ENCODE results near the gene ARTN.

ARTN gene

DNA sequence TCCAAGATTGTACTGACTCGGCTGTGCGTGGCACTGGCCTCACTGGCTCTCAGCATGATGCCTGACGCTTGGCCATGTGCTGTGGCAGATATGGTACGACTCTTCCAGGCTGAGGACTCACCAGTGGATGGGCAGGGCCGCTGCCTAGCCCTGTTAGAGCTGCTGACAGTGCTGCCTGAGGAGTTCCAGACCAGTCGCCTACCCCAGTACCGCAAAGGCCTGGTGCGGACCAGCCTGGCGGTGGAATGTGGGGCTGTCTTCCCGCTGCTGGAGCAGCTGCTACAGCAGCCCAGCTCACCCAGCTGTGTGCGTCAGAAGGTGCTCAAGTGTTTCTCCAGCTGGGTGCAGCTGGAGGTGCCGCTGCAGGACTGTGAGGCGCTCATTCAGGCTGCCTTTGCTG lies 16.1 kb downstream of the ARTN start:
- DNase-seq, result no peak

DNA sequence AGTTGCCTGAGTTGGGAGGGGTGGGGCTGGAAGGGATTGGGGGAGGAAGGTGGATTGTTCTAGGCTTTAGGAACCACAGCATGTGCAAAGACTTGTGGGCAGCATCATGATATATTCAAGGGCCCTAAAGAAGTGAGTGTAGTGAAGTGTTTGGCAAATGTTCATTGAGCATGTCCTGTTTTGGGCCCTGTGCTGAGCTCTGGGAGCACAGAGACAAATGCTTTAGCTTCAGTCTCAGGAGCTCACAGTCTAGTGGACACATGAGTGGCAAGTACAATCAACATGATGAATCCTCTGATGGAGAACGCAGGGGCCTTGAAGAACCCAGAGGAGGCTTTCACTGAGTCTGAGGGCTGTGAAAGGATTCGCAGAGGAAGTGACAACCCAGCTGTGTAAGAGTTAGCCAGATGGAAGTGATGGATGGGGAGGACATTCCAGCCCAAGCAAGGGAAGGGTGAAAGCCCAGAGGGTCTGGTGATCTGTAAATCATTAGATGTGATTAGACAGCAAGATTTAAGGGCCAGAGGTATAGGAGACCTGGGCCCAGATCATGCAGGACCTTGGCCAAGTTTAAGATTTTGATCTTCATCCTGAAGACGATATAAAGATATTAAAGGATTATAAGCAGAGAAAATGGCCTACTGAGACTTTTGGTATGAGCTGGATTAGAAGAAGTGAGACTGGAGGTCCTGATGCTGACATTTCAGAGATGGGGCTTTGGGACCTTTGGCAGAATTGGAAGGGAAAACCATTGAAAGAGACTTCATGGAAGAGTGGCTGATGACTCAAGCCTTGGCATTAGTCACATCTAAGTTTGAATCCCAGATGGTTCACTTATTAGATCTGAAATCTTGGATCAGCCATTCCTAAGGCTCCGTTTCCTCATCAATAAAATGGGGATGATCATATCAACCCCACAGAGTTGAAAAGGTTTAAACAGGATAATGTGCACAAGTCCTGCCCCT lies 17.7 kb downstream of the ARTN start:
- DNase-seq, result no peak

DNA sequence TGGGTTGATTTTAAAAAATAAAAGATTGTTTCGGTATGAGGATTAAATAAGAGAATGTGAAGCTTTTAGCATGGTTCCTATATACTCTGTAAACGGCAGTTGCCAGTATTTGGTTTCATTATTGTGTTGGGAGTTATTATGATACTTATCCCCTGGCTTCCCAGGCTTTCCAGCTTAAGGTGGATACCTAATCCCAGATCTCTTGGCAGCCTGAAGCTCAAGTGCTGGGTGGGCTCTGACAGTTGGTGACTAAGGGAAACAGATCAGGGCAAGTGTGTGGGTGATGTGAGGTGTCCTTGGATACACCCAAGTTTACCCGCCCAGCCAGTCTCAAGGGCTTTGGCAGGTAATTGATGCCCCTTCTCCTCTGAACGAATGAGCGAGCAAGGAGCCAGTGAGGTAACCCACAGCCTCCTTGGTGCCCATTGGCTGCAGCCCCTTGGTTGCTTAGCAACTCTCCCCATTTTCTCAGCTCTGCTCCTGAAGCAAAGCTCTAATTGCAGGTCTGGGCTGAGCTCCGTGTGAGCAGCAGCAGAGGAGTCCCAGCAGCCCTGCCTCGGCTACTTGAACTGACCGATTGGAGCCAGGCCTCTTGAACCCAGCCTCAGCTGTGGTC lies 19.2 kb downstream of the ARTN start:
- peak; percentile 99 for DNase-seq

DNA sequence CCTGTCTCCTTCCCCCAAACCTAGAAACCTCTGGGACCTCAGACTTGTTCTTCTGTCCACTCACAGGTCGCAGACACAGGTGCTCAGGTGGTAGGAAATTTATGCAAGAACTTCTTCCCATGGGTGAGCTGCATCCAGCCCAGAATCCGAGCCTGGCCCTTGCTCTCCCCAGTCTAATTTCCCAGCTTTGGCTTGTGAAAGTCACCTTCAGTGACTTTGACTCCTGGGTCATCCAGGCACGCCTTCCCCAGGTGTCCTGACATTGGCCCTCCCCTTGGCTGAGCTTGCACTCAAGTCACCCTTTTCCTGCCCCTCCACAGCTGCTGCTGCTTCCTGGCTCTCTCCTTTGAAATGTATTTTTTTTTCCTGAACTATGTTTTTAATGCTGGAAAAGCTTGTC lies 19.8 kb downstream of the ARTN start:
- peak; percentile 75 for DNase-seq

DNA sequence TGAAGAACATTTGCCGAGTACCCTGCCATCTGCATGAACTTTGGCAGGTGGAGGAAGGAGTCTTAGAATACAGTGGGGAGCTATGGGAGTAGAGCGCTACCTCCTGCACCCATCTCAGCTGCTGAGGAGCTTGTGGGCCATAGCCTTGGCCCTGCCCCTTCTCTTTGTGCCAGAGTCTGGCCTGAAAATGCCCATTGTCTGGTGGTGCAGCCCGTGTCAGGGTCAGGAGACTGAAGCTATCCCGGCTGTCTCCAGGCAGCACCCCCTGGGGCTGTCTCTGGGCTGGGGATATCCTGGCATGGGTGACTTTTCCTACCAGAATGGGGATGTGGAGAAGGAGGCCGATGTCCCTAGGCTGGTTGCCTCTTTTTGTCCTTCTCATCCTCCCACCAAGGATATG lies 20.4 kb downstream of the ARTN start:
- no peak for DNase-seq

DNA sequence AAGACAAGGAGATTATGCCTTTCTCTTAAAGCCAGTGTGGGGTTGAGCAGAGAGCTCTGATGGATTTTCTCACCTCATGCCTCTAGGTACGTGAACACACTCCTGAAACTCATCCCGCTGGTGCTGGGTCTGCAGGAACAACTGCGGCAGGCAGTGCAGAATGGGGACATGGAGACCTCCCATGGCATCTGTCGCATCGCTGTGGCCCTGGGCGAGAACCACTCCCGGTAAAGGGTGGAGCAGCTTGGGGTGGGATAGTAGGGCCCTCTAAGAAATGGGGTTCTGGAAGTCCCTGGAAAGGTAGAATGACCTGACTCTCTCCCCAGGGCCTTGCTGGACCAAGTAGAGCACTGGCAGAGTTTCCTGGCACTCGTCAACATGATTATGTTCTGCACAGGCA lies 22.6 kb downstream of the ARTN start:
- DNase-seq, result no peak

DNA sequence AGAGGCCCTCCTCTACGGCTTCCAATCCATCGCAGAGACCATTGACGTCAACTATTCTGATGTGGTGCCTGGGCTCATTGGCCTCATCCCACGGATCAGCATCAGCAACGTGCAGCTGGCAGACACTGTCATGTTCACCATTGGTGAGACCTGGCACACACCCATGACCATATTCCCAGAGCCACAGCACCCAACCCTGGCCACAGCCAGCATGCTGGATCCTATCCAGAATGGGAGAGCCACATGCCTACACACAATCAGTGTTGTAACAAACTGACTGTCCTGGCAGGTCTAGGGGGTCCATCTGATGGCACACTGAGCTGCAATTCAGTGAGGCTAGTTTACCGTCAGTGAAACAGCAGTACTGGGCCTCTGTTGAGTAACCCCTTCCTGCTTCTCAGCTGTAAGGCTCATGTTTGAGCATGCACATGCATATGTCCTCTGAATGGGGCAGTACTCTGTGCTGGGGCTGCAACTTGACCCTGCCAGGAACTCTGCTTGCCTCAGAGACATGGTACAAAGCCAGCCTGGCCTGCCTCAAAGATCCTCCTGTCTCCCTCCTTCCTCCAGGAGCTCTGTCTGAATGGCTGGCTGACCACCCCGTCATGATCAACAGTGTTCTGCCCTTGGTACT lies 23.9 kb downstream of the ARTN start:
- DNase-seq, result no peak

DNA sequence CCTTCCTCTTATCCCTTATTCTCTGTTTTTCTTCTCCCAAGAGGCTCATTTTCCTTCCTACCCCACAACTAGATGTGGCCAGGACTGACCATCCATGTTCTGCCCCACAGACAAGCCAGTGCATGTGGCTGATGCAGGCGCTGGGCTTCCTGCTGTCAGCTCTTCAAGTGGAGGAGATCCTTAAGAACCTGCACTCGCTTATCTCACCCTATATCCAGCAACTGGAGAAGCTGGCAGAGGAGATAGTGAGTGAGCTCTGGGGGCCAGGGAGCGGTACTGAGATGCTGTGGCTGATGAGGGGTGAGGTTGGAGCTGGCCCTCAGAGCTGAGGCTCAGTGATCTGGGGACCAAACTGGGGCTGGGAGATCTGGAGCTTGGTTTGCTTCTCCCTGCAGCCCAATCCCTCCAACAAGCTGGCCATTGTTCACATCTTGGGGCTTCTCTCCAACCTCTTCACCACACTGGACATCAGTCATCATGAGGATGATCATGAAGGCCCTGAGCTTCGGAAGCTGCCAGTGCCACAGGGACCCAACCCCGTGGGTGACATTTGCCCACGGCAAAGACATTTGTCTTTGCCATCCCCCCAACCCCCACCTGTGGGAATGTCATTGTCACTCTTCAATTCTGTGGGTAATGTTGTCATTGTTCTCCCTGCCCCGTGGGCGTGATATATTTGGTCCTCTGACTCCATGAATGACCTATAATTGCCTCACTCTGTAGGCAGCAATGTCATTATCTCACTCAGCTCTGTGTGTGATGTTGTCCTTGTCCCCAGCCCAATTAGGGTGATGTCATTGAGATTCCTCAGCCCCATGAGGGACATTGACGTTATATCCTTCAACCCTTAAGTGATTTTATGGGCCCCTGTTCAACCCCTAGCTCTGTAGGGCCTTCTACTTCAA lies 25.0 kb downstream of the ARTN start:
- DNase-seq, result no peak

DNA sequence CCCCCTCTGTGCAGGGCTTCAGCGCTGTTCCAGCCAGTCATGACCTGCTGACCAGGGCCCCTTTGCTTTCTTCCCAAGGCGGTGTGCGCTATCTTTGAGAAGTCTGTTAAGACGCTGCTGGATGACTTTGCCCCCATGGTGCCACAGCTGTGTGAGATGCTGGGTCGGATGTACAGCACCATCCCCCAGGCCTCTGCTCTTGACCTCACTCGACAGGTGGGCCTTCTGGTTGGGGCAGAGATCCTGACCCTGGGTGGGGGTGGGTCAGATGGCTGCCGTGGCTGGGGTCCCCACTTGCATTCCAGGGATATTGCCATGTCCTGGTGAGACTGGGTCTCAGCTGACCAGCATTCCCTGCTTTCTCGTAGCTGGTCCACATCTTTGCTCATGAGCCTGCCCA lies 27.2 kb downstream of the ARTN start:
- DNase-seq, result no peak

DNA sequence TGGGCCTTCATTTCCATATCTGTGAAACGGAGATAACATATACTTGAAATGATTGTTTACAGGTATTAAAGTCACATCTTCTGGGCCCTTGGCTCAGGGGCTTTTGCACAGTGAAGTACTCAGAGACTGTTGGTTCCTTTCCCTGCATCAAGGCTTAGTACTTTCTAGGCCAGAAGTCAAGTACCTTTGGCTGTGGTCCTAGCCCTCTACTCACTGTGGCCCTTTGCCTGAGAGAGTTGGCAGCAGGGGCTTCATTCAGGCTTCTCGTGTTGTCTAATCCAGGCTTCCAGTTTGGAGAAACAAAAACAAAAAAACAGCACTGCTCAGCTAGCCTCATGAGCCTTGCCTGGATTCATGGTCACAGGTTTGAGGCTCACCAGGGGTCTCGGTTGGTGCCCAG lies 28.1 kb downstream of the ARTN start:
- no peak for DNase-seq

DNA sequence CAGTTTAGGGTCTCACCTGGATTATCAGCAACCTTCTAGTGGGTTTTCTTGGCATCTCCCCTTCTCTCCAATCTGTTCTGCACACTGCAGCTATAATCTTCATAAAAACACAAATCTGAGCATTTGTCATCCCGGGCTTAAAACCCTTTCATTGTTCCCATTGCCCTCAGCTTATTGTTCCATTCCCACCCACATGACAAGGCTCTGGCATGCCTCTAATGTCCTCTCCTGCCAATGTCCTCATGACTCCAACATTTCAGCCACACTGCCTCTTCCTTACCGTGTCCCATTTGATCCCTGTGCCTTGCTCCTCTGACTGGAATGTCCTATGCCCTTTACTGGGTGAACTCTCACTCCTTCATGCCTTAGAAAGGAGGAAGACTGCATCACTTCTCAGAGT lies 28.7 kb downstream of the ARTN start:
- no peak for DNase-seq

DNA sequence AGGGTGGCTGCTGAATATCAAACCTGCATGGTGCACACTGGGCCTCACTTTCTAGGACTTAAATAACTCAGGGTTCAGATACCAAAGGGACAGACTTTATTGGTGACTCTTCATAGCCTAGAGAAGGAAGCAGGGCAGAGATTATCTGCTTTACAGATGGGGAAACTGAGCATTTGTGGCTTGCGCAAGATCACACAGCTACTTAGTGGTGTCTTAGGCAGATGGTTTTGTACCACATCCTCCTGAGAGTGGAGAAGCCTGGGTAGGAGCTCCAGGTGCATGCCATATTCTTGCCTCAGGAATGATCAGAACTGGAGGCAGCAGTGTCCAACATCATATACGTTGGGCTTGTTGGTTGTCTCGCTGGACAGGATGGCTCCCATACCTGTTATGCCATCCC lies 29.4 kb downstream of the ARTN start:
- DNase-seq, result no peak

DNA sequence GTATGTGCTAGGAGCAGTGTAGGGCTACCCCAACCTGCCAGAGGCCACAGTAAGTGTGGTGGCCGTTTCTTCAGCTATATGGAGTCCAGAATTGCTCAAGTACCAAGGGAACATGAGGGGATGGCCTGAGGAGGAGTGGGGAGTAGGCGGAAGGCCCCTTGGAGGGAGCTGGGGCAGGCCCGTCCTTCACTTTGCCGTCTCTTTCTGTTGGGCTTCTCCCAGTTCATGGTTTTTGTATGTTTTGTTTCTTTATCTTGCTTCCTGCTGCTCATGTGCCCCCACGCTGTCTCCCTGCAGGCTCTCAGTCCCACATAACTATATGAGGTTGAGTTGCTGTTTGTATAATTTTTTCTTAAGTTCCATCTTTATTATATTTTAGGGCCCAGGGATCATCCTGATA lies 30.3 kb downstream of the ARTN start:
- DNase-seq, result no peak

DNA sequence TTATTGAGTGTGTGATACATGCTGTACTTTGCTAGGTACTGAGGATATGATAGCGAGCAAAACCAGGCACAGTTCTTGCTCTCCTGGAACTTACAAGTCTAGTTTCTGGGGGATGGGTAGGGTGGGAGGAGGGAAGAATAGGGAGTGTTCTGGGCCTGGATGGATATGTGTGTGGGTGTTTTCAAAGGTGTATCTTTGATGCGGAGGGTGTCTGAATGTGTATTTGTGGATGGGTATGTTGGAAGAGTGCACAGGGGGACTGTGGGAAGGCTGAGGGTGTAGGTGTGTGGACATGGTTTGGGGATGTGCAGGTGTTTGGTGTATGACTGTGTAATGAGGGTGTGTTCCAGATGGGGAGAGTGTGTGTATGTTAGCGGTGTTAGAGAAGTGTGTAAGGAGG lies 31.7 kb downstream of the ARTN start:
- no peak for DNase-seq

DNA sequence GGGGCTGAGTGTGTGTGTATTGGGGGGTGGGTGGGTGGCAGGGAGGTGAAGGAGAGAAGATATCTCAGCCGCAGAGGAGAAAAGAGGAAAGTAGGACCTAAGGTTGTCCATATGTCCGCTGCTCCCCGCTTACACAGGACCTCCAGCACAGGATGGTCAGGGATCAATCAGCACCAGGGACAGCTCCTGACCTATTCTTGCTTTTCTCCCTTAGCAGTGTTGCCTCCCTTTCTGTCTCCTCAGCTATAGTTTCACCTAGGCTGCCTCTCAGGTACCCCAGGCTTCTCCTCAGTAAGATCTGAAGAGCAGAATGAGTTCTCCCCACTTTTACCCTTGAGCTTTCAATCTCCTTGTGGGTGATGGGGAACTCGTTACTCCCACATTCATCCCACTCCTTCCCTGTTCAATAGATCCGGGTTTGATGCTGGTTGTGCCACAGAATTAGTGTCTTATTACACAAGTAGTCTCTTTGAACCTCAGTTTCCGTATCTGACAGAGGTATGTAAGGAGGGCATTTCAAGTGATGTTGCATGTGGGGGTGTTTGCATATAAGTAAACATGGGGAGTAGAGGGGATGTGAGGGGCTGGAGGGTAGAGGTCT lies 34.8 kb downstream of the ARTN start:
- DNase-seq, result no peak

DNA sequence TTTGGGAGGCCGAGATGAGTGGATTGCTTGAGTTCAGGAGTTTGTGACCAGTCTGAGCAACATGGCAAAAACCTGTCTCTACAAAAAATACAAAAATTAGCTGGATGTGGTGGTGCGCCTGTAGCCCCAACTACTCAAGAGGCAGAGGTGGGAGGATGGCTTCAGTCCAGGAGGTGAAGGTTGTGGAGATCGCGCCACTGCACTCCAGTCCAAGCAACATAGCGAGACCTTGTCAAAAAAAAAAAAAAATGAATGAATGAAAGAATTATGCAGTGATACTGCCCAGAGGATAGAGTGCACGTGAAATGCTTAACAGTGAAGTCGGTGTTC lies 35.8 kb downstream of the ARTN start:
- no peak for DNase-seq

DNA sequence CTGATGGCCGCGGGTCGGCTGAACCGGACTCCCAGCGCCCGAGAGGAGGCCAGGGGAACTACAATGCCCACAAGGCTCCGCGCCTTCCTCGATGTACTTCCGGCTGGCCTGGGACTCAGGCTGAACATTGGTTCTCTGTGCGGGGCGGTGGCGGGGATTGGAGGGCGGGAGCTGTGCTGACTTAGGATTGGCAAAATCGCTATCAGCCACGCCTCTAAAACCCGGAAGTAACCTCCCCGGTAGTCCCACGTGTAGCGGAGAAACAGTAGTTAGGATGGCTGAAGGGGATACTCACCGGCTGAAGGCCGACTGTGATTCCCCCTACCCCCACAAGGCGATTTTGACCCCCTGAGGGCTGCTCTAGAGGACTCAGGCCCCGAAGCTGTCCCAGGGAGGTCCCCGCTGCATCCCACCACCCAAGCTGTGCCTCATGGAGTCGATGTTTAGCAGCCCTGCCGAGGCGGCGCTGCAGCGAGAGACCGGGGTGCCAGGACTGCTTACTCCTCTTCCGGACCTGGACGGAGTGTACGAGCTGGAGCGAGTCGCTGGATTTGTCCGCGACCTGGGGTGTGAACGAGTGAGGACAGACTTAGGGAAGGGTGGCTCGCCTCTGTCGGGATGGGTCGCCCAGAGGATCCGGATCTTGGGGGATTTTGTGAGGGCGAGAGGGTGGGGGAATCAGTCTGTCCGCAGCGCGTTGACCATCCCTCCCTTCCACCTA lies 36.3 kb downstream of the ARTN start, which contains the start of gene DPH2:
Gene DPH2 (plus strand): TSS at position 265 of the 721 bp plus-strand sequence. CDS start 166 bp downstream, at position 431.
- DNase-seq, result peak; percentile 97

DNA sequence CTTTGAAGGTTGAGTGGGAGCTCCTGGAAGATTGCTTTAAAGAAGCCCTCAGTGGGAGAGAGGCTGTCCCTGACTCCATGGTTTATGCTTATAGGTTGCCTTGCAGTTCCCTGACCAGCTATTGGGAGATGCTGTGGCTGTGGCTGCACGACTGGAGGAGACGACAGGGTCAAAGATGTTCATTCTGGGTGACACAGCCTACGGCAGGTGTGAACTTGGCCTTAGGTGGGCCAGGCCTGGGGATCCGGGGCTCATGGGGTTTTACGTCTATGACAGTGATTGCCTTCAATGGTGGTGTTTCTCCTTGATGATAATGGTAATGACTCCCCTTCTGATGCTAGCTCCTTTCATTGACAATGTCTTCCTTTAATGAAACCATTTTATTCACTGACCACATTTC lies 36.9 kb downstream of the ARTN start:
- DNase-seq, result no peak

DNA sequence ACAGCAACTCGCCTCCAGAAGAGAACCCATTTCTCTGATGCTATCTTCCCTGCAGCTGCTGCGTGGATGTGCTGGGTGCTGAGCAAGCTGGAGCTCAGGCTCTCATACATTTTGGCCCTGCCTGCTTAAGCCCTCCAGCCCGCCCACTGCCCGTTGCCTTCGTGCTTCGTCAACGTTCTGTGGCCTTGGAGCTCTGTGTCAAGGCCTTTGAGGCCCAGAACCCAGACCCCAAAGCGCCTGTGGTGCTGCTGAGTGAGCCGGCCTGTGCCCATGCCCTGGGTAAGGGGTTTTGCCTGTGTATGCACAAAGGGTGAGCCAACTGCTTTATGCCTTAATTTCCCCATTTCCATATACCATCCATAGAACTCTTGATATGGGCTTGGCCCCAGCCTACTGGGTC lies 37.3 kb downstream of the ARTN start:
- DNase-seq, result no peak

DNA sequence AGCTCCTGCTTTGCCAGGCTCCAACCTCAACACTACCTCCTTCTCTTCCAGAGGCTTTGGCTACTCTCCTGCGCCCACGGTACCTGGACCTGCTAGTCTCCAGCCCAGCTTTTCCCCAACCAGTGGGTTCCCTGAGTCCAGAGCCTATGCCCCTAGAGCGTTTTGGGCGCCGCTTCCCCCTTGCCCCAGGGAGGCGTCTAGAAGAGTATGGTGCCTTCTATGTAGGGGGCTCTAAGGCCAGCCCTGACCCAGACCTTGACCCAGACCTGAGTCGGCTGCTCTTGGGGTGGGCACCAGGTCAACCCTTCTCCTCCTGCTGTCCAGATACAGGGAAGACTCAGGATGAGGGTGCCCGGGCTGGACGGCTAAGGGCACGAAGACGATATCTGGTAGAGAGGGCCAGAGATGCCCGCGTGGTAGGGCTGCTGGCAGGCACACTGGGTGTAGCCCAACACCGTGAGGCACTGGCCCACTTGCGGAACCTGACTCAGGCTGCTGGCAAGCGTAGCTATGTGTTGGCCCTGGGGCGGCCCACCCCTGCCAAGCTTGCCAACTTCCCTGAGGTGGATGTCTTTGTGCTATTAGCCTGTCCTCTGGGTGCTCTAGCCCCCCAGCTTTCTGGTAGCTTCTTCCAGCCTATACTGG lies 37.9 kb downstream of the ARTN start:
- DNase-seq, result no peak

DNA sequence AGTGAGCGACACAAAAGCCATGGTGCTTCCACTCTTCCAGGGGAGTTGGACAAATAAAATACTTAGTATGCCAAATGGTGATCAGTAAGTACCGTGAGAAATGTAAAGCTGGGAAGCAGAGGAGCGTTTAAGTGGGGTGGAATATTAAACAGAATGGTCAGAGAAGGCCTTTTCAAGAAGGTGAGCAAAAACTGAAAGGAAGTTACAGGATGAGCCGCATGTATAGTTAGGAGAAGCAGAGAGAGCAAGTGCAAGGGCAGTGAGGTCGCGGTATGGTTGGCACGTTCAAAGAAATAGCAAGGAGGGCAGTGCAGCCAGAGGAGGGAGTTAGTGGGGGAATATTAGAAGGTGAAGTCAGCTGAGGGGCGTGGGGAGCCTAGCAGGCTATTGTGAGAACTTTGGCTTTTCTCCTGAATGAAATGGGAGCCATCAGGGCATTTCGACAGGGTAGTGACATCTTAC lies 40.4 kb downstream of the ARTN start:
- peak; percentile 77 for DNase-seq
